Left forelimb (tissue), 1 donor: Measurements from ENCODE around the gene LRRK1.

ENCODE experiments used
- DNase-seq: peaks from one replicate; pipeline ENCODE4 v3.0.0-alpha.2; 2018; ENCODE audit warnings: low spot score

The LRRK1 gene

DNA sequence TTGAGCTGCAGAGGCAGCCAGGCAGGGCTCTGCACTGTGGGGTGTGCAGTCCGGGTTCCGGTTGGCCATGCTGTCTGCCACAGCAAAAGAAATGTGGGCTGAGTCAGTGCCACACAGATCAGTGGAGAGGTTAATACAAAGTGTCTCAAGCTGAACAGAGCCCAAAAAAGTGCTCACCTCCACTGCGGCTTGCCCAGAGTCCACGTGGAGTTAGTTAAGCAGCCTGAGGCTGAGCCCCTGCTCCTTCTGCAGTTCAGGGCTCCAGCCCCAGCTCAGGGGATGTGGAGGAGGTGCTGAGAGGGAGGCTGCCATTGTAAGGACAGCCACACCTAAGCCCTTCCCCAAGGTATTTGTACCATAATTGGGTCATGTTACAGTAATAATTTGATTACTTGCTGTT, 85.3 kb downstream of the LRRK1 start:
- DNase-seq = peak; percentile 45

DNA sequence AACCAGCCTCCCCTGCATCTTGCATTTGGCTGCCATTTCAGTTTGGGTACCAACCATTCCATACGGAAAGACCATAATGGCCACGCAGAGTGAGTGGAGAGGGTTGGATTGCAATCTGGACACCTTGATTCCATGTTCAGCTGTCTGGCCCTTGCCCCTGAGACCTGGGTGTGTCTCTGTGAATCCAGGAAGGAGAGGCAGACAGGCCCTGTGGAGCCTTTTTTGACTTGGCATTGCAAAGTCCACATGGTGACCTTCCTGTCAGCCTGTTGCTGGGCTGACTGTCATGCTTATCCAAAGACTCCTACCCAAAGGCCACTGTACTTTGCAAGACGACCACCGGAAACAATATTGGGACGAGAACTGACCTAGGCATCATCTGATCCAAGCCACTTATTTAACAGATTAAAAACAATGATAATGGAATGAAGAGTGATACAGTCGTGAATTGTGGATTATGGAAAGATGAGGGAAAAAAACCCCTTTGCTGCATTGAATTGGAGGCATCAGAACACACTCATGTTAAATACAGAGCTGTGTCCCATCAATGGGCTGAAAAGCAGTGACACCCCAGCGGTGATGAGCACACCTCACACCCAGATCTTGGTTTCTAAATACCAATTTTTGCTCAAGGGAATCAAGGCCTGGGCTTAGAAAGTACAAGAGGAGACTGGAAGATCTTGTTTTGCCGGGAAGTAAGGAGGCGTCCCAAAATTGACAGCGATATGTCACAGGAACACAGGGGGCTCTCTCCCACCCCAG, 86.0 kb downstream of the LRRK1 start:
- DNase-seq = peak; percentile 31

DNA sequence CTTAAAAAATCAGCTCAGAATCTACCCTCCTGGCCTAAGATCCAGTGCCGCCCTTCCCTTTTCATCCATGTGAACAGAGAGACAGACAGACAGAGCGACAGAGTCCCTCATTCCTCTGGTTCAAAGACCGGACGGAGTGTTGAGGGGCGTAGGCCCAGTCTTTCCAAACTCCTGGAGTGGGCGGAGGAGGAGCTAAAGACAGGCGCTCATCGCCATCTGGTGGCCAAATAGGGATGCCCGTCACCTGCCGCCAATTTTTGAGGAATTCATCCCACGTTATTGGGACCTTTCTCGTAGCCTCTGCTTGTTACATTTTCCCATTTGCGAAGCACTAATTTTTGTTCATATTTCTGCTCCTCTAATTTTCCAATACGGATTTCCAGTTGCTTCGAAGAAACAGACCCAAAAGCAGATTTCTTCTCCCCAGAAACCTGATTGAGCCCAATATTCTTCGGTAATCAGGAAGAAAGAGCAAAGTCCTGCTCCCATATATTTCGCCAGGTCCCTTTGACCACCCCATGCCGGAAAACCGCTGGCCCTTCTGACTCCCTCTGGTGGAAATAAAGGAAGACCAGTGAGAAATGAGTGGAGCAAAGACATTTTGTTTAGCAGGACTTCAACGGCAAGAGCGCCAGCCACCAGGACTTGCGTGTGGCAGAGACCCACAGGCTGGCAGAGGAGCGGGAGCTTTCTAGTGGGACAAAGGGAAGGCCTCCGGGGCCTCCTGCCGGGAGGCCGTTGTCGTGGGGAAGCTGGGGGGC, 88.0 kb downstream of the LRRK1 start:
- peak; percentile 89 for DNase-seq

DNA sequence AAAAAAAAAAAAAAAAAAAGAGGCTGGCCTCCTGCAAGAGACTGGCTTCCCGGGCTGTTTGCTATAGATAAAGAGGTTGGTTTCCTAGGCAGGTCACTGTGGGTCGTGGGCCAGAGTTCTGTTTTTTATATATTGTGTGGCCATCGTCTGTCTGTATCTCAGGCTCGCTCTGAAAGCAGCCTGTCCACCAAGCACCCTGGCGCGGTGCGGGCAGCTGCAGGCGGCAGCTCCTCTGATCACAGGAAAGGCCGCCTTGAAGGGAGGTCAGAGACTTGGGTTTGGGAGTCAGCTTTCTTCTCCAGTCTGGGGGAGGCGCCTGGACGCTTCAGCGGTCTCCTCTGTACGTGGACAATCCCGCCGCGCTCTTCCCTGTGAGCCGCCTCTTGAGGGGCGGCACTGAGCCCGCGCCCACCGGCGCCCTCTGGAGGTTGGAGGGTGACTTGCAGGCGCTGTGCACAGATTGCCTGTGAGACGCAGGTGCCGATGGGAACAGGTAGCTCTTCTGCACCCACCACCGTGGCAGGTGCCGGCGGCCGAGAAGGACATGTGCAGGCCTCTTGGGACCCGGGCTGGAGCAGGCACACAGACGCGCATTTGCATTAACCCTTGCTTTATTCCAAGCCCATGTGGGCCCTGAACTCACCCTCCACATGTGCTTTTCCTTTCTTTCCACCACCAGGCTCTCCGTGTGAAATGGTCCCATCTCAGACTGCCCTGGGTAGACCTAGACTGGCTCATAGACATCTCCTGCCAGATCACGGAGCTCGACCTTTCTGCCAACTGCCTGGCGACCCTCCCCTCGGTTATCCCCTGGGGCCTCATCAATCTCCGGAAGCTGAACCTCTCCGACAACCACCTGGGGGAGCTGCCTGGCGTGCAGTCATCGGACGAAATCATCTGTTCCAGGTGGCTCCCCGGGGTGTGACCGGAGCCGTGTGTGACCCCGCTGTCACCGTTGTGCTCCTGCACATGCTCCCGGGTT, 89.3 kb downstream of the LRRK1 start:
- peak; percentile 86 for DNase-seq

DNA sequence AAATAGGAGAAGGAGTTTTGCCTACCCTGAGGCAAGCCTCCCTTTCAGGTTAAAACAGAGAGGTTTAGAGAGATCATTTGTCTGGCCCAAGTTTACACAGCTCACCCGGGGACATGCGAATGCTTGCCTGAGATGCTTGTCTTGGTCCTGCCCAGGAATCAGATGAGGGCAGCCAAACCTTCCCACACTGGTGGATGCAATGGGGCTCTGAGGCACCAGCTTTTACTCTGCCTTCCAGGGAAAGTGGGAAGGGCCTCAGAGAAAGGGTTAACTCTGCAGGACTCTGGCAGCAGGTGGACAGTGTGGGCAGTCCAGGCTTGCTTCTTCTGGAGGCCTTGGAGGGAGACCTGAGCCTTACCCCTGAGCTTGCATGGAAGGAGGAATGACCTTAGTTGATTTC, 90.0 kb downstream of the LRRK1 start:
- DNase-seq = no peak

DNA sequence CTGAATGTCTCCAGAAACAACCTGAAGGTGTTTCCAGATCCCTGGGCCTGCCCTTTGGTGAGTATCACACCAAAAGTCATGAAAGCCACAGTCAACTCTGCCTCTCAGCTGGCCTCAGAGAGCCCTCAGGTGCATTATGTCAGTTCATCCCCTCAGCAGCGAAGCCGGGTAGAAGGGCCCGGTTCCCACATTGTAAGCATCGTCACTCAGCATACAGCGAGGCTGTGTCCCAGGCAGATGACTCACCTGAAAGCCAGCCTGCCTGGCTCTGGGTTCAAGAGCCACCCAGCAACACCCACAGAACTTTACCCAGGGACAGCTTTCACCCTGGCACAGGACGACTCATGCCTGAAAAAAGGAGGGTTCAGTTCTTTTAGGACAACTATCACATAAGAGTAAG, 91.6 kb downstream of the LRRK1 start:
- DNase-seq = no peak

DNA sequence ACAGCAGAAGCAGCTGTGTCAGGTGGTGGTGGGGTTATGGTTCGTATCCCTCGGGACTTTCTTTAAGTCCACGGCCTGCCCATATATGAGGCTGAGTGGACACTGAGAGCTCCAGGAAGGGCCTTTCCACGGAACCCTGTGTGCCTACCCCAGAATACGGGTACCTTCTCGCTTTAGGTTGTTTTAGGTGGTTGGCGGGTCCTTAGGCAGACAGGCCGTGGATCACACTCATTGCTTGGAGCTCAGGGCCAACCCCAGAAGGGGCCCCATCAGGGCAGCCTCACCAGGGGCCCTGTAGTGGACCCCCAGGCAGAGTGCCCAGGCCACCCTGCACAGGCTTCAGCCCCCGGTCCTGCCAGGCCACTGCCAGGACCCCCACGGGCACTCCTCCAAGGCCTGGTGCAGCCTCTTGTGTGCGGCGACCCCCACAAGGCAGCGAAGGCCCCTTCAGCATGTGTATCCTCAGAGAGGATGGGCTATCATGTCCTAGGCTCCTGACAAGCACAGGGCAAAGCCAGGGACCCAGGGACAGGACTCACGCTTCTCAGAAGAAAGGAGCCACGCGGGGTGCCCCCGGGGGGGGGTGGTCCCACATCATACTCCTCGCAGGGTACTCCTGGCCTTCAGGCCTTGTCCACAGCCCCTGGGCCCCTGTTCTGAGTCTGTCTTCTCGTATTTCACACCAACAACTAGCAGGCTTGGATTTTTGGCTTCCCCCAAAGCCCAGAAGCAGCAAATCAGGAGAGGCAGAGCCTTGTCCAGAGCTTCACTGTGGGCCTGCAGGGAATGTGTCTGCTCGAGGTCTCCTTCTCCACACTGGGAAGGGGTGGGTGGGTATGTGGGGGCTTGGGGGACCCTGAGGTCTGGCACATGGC, 93.4 kb downstream of the LRRK1 start:
- DNase-seq = peak; percentile 64

DNA sequence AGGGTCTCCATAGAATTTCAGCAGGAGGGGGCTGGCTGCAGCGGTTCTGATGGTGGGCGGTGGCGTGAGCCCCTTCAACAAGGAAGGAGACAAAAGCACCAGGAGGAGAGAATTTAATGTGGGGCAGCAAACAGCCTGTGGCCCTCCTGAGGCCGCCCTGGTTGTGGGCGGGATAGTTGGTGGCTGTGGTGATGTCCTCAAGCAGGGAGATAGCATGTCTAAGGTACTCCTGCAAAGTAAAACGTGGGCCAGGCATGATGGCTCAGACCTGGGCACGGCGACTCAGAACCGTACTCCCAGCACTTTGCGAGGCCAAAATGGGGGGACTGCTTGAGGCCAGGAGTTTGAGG, 94.0 kb downstream of the LRRK1 start:
- DNase-seq = peak; percentile 51

DNA sequence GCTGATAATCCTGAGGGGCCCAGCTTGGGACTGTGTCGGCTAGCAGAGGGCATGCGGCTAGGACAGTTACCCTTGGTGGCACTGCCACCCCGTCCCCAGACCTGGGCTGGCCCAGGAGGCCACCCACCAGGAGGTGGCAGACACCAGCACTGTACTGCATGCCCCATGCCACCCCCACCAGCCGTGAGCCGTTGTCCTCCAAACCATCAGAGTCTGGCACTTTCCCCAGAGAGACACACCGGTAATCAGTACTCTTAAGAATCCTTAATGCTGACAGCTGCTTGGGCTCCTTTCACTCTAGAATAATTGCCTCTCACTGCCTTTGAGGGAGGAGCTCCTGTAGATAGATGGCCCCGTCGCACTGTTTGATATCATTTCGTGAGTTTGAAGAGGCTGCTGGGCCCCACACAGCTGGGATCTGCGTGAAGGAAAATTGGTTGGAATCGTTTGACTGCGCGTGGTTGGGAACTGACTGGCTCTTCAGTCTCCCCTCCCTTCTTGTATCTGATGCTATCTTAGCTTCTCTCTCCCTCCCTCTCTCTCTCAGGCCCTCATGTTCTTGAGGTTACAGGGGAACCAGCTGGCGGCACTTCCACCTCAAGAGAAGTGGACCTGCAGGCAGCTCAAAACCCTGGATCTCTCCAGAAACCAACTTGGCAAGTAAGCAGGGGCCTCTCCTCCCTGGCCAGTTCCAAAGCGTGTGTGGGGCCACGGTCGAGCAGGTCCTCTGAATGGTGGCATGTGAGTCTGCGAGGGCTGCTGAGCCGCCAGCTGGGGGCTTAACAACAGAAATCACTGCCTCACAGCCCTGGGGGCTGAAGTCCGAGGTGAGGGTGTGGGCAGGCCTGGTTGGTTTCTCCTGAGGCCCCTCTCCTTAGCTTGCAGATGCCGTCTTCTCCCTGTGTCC, 94.9 kb downstream of the LRRK1 start:
- peak; percentile 60 for DNase-seq

DNA sequence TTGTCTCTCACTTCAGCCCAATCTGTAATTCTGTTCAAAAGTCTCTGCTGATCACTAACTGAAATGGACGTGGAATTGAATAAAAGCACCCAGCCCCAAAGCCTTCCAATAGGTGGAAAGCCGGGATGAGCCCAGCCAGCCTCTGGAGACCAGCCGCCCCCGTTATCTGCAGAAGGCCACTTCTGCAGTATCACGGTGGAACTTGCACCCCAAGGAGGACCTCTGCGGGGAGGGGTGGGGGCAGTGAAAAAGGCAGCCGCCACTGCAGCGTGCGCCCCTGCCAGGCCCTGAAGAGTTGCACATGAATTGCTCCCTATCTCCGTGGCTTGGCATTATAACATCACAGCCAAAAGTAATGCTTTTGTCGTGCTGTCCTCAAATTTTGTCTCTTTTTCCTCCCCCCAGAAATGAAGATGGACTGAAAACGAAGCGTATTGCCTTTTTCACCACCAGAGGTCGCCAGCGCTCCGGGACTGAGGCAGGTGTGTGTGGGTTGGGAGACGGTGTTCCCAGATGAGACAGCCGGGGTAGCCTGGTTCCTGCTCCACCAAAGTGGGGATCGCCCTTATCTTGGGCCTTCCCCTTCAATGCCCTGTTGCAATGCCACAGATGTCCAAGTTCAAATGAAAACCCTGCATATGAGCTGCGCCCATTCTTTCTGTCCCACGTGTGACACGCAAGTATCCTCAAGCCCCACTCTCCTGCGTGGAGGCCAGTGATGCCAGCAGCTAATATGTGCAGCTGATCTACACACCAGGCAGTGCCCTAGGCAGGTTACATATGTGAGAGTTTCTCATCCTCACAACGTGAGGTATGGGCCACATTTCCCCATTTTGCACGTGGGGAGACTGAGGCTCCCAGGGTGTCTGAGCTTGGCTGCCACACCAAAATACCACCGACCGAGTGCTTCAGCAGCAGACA, 96.0 kb downstream of the LRRK1 start:
- DNase-seq = peak; percentile 85

DNA sequence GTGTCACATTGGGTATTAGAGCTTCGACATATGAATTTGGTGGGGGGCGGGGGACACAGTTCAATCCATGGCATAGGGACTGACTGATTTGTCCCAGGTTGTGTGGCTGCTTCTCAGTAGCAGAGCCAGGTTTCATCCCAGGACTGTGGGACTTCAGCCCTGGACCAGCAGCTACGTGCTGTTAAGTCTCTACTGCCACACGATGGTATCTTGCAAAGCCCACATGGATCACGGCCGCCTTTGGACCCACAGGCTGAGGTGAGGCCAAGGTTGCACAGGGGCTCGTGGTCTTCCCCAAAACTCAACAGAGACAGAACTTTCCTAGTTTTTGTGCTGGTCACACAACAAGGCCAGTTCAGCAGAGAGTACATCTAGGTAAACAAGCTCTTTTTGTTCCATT, 97.4 kb downstream of the LRRK1 start:
- peak; percentile 50 for DNase-seq

DNA sequence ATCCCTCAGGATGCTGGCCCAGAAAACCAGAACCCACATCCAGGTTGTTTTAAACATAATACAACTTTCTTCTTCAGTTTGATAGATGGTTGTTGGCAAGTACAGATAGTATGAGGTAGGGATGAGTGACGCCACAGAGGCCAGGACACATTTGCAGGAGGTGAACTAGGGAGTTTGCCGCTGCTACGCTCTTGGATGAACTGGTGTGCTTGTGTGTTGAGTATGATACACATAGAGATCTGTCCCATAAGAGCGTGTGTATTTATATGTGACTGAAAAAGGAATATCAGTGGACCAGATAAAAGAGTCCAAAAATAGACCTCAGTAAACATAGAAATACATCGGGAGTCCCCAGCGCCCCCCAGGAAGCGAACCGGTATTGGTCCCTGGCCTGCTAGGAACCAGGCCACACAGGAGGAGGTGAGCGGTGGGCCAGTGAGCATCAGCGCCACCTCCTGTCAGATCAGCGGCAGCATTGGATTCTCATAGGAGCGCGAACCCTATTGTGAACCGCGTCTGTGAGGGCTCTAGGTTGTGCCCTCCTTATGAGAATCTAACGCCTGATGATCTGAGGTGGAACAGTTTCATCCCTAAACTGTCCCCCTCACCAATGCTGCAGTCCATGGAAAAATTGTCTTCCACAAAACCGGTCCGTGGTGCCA, 98.1 kb downstream of the LRRK1 start:
- peak; percentile 57 for DNase-seq

DNA sequence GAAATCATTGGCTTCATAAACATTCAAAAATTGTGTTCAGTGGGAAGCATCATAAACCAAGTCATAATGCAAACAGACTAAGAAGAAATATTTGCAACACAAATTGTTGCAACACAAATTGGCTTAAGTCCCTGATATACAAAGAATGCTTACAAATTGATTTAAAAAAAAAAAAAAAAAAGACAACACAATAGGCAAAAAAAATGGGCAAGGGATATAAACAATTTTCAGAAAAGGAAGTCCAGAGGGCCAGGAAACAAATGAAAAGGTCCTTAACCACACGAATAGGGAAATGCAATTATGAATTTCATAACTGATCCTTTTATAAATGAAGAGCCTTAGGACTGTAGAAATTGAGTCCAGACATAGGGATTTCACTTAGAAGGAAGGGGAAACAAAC, 98.9 kb downstream of the LRRK1 start:
- DNase-seq = no peak

DNA sequence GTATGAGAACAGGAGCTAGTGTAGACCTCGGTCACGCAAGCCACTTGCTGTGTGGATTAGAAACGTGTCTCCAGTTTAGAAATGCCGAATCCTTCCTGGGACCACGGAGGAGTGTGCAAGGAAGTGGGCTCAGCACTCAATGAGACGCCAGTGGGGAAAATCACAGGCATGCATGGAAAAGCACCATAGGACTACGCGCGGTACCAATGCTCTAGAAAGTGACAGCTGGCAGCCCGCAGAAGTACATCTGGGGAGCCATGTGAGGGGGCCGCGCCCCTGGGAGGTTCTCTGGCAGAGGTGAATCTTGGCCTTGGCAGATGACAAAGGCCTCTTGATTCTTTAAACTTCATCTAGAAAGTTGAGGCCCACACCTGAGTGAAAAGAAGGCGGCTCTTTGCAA, 99.3 kb downstream of the LRRK1 start:
- DNase-seq = peak; percentile 55

DNA sequence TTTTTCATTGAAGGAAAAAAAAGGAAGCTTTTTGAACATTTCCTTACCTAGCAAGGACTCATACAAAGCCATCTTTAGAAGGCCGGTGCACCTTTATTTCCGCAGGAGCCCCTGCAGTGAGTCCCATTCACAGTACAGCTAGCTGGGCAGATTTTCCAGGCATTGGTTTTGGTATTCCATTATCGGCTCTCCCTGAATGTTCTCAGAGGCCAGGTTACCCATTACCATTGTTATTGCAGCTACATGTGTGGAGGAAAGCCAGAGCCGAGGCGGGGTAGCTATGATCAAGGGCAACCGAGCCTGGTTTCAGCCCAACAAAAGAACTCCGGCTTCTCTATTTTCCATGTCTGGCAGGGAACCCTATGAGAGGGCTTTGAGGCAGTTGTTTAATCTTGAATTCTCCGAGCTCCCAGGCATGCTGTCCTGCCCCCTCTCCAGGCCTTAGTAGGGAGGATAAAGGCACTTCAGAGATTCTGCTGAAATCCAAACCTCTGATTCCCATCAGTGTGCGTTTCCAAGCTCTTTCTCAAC, 100.3 kb downstream of the LRRK1 start:
- DNase-seq = peak; percentile 57

DNA sequence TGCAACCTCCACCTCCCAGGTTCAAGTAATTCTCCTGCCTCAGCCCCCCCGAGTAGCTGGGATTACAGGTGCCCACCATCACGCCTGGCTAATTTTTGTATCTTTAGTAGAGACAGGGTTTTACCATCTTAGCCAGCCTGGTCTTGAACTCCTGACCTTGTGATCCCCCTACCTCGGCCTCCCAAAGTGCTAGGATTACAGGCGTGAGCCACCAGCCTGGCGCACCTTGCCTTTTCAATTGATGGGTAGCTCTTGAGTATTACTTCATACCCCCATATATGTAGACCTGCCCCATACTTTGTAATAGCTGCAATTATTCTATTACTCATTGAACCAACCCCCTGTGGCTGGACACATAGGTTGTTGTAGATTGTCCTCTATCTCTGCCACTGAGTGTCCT, 101.3 kb downstream of the LRRK1 start:
- no peak for DNase-seq

DNA sequence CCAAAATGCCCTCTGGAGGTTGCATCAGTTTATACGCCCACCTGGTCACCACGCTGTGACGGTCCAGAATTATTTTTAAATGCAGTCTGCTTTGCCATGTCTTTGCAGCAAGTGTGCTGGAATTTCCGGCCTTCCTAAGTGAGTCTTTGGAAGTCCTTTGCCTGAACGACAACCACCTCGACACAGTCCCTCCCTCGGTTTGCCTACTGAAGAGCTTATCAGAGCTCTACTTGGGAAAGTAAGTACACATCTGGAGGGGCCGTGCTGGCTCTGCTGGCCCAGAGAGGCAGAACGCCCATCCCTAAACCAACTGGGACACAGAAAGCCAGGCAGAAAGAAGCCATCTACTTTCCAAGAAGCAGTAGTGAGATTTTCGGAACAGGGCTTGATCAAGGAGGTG, 101.8 kb downstream of the LRRK1 start:
- DNase-seq = peak; percentile 26

DNA sequence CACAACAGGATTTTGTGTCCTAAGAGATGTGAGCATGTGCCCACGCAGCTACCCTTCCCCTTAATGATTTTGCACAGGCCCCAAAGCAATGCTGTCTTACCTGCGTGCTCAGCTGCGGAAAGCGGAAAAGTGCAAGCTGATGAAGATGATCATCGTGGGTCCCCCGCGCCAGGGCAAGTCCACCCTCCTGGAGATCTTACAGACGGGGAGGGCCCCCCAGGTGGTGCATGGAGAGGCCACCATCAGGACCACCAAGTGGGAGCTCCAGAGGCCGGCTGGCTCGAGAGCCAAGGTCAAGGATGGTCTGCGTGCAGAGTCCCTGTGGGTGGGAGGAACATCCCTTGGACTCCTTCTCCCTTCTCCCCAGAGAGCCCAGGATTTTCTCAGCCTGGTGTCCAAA, 103.1 kb downstream of the LRRK1 start:
- peak; percentile 31 for DNase-seq
